ENCODE data around the gene TTYH2.

DNA sequence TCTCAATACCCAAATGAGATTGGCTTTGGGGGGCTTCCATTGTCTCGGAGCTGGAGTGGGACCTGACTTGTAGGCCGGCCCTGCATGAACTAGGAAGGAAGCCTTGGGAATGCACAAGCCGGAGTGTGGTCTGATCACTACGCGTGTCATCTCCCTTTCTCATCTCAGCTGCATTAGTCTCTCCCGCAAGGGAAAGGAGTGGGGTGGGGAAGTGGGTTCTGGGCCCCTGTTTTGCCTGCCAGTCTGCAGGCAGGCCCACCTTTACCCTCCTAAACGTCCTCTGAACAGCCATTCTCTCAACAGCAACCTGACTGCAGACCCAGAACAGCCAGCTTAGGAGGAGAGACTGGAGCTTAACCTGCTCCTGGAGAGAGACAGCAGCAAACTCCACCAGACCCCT, 49.2 kb downstream of the TTYH2 start:
- TF ChIP-seq CREM (CRISPR knock-in tag; IDR thresholded peaks at IDR 0.05) (no peak), ZNF317 (CRISPR knock-in tag; IDR thresholded peaks at IDR 0.05; ENCODE audit: borderline replicate concordance, low read depth) (no peak)
- TF ChIP-seq, protein P1, sequence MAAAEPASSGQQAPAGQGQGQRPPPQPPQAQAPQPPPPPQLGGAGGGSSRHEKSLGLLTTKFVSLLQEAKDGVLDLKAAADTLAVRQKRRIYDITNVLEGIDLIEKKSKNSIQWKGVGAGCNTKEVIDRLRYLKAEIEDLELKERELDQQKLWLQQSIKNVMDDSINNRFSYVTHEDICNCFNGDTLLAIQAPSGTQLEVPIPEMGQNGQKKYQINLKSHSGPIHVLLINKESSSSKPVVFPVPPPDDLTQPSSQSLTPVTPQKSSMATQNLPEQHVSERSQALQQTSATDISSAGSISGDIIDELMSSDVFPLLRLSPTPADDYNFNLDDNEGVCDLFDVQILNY (CRISPR knock-in tag; IDR thresholded peaks at IDR 0.05), result no peak

Measured in WTC11 (cell line).